ENCODE results near the gene ADGRF5. TPM values are rescaled to one million over a fixed set of nuclear protein-coding genes. Genes with fewer than 3 reads are reported as not detected.

Gene ADGRF5
- total RNA-seq, 1 donor from 2014 or later = 495 TPM

GRCh38 chr6:46931416-46931815 is 9.7 kb upstream of the ADGRF5 start:
- no peak for DNase-seq (ENCODE audit: extremely low read depth, low read depth, low spot score)

GRCh38 chr6:46930331-46930730 is 8.6 kb upstream of the ADGRF5 start:
- DNase-seq (ENCODE audit: extremely low read depth, low read depth, low spot score) = no peak

DNA sequence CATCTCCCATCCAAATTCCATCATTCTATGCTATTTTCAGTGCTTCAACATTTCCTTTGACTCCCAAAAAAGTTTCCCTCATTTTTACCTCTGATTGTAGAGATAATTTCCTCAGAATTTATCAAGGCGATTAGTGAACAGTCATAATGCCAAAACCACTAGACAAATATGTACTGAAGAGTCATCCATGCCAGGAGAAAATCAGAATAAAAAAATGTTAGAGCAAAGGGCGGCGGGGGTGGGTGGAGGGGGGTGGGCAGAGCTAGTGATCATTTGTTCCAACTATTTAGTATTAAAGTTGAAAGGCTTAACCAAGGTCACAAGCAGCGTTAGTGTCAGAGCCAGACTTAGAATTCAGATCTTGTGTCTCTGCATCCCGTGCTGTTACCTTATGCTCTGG is 5.3 kb upstream of the ADGRF5 start:
- DNase-seq (ENCODE audit: extremely low read depth, low read depth, low spot score) = no peak

GRCh38 chr6:46926481-46926880 is 4.7 kb upstream of the ADGRF5 start:
- no peak for DNase-seq (ENCODE audit: extremely low read depth, low read depth, low spot score)

GRCh38 chr6:46925563-46926253 is 4.0 kb upstream of the ADGRF5 start:
- no peak for DNase-seq (ENCODE audit: extremely low read depth, low read depth, low spot score)

DNA sequence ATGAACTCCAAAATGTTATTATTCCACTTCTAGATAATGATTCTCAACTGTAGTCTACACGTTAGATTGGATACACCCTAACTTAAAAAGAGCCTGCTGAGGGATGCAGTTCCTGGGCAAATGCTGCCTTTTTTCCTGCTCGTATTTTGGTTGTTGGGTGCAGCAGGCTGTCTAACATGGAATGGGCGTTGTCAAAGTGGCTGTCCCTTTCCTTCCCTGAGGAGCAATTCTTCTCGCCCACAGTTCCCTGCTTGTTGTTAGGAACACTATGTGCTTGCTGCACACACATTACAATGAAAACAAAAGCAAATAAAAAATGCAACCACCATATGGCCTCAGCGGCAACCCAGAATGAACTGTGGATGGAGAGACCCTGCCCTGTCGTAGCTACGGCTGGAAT is 1.7 kb upstream of the ADGRF5 start:
- no peak for DNase-seq (ENCODE audit: extremely low read depth, low read depth, low spot score)

GRCh38 chr6:46921059-46921458 is 679 bp downstream of the ADGRF5 start:
- DNase-seq (ENCODE audit: extremely low read depth, low read depth, low spot score) = no peak

DNA sequence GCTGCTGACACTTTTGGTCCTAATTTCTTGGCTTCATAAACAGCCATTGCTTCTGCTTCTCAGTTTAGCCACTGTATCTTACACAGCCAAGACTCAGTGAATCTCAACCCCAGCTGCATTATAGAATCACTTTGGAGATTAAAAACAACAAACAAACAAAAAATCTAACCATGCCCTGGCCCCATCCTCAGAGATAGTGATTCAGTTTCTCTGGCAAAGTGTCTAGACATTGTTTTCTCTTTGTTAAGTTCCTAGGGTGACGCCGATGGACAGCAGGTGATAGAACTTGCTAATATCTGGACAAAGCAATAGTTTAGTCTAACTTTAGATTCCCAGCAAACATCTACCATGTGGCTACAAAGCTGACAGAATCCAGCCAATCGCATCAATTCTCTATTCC is 2.9 kb downstream of the ADGRF5 start:
- no peak for DNase-seq (ENCODE audit: extremely low read depth, low read depth, low spot score)

- DNase-seq (ENCODE audit: extremely low read depth, low read depth, low spot score) = no peak
These were observed 4.7 kb downstream of the ADGRF5 start for GRCh38 chr6:46917002-46917545.

DNA sequence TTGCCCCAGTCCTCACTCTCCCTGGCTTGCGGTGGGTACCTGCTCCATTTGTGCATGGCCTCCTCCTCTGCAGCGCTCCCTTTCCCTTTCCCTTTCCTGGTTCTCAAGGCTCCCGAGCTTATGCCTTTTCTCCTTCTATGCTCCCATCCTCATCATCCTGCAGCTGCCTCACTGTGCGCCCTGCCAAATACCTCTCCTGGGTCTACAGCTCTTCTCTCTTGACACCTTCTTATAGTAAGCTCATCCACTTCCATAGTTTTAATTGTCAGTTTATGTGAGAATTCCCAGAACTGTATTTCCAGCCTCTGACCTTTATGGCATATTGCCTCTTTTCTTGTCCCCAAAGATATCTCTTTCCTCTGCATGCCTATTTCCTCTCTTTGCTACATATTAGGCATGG is 5.9 kb downstream of the ADGRF5 start:
- no peak for DNase-seq (ENCODE audit: extremely low read depth, low read depth, low spot score)

- DNase-seq (ENCODE audit: extremely low read depth, low read depth, low spot score) = no peak
These were observed 6.4 kb downstream of the ADGRF5 start for GRCh38 chr6:46915380-46915779.

DNA sequence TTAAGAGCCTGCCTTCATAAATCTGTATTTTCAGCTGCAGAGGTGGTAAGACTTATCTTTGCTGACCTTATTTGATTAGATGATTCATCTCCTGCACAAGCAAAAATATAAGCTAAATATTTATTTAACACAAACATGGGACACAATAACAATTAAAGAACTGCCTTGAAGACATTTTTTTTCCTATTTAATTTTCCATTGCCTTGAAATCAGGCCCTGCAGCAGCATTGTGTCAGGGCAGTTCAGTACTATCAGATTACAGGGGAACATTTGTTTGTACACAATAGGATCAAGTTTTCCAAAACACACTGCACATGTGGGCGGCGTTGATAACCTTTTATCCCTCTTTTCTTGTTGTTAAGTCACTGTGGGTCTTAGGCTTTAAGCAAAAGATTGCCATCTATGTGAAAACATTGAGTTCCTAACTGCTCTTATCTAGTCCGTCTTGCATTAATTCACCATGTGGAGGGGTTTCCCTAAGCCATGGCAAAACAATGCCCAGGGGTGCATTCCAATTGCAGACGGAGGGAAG is 7.4 kb downstream of the ADGRF5 start:
- no peak for DNase-seq (ENCODE audit: extremely low read depth, low read depth, low spot score)

GRCh38 chr6:46909371-46909770 is 12.4 kb downstream of the ADGRF5 start:
- DNase-seq (ENCODE audit: extremely low read depth, low read depth, low spot score) = peak; percentile 89

GRCh38 chr6:46906776-46907175 is 15.0 kb downstream of the ADGRF5 start:
- no peak for DNase-seq (ENCODE audit: extremely low read depth, low read depth, low spot score)

DNA sequence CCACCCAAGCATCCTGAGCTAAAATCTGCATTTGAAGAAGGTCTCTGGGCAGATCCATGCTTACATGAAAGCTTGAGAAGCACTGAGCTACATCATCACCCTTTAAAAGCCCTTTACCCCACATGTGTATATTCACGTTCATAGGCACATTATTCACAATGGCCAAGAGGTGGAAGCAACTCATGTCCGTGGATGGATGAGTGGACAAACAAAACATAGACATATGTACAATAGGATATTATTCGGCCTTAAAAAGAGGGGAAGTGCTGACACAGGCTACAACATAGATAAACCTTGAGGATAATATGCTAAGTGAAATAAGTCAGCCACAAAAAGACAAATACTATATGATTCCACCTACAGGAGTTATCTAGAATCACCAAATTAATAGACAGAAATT is 17.6 kb downstream of the ADGRF5 start:
- DNase-seq (ENCODE audit: extremely low read depth, low read depth, low spot score) = no peak

GRCh38 chr6:46903175-46903574 is 18.6 kb downstream of the ADGRF5 start:
- DNase-seq (ENCODE audit: extremely low read depth, low read depth, low spot score) = no peak

GRCh38 chr6:46901882-46902314 is 19.8 kb downstream of the ADGRF5 start:
- peak; percentile 63 for DNase-seq (ENCODE audit: extremely low read depth, low read depth, low spot score)

- DNase-seq (ENCODE audit: extremely low read depth, low read depth, low spot score) = no peak
These were observed 21.5 kb downstream of the ADGRF5 start for GRCh38 chr6:46900266-46900665.

GRCh38 chr6:46899659-46900058 is 22.1 kb downstream of the ADGRF5 start:
- no peak for DNase-seq (ENCODE audit: extremely low read depth, low read depth, low spot score)

DNA sequence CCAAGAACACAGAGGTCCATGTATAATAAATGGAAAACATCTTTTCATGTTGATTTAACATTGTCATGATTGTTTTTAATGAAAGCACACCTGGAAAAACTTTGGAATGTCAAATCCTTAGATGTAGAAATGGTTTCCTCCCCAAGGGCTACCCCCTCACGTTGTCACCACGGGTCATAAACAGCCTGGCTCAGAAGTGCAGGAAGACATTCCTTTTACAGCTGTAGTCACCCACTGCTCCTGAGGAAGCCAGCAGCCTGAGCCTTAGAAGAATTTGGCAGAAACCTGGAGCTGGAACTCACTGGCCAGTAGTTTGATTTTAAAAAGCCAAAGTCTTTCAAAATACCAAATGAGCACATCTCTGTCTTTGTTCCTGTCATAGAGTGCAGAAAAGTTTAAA is 23.7 kb downstream of the ADGRF5 start:
- no peak for DNase-seq (ENCODE audit: extremely low read depth, low read depth, low spot score)

GRCh38 chr6:46896871-46897270 is 24.9 kb downstream of the ADGRF5 start:
- DNase-seq (ENCODE audit: extremely low read depth, low read depth, low spot score) = no peak

DNA sequence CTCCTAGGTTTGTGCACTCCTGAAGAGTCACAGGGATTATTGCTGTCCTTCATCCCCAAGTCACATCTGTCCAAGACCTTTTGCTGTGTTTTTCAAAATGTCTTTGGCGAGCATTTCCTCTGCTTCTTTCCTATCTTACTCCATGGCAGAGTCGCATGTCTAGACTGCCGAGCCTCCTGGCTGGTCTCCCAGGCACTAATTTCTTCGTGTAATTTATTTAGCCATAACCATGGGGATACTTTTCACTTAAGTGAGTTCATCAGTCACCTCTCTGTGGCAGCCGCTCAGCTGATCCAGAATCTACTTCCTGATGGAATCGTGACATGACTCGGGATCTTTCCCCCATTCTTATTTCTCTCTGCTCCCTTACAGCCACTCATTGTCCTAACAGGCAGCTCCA is 25.8 kb downstream of the ADGRF5 start:
- no peak for DNase-seq (ENCODE audit: extremely low read depth, low read depth, low spot score)

- no peak for DNase-seq (ENCODE audit: extremely low read depth, low read depth, low spot score)
These were observed 27.3 kb downstream of the ADGRF5 start for GRCh38 chr6:46894433-46894832.

Data from glomerular endothelial cell (primary cell).